Body of pancreas (tissue), 4 donors: ENCODE data around the gene ATP2B2. TPM values are rescaled to one million over a fixed set of nuclear protein-coding genes. Genes with fewer than 3 reads are reported as not detected.

Experiments used
- ATAC-seq: fragments of 150-250 bp; one replicate; pipeline ENCODE4 v1.9.1; 2016
- DNase-seq, 4 donors: peaks; one replicate each; pipeline ENCODE4 v3.0.0-alpha.2; 2019
- H3K27ac ChIP-seq, 4 donors: fragments of 200-600 bp; sonication (generic); 1 replicate in 3 of 4; 2 replicates in 1 of 4; pipeline versions ENCODE4 v1.5.1 to v1.6.1; 2016 to 2019; ENCODE audit warnings: mild to moderate bottlenecking in 1 of 4, mixed read lengths in 1 of 4, moderate library complexity in 1 of 4
- H3K27me3 ChIP-seq, 2 donors: fragments of 200-600 bp; sonication (generic); one replicate each; pipeline ENCODE4 v1.6.0; 2016; ENCODE audit warnings: mild to moderate bottlenecking in 1 of 2
- H3K36me3 ChIP-seq, 2 donors: fragments of 200-600 bp; sonication (generic); replicated peaks in 1 of 2; 2 replicates each; pipeline ENCODE4 v1.5.1; 2016; ENCODE audit warnings: low read depth in 2 of 2; ENCODE audit not compliant: insufficient read depth in 1 of 2
- H3K4me1 ChIP-seq: fragments of 200-600 bp; sonication (generic); one replicate; pipeline ENCODE4 v1.6.0; 2016
- H3K4me3 ChIP-seq, 2 donors: fragments of 200-600 bp; sonication (generic); 1 replicate in 1 of 2; 2 replicates in 1 of 2; pipeline ENCODE4 v1.5.1; 2016 to 2019
- H3K9me3 ChIP-seq, 3 donors: fragments of 200-600 bp; sonication (generic); 1 replicate in 2 of 3; 2 replicates in 1 of 3; pipeline ENCODE4 v1.5.1; 2016
- POLR2A ChIP-seq, 3 donors: fragments of 450-650 bp; IDR thresholded peaks; one replicate each; pipeline ENCODE4 v1.6.1; 2016; ENCODE audit warnings: antibody characterized with exemption in 3 of 3, mild to moderate bottlenecking in 2 of 3
- WGBS, 2 donors: methylation state at CpG; one replicate each; pipeline ENCODE4 v1.1.5; 2017; 5-methylcytosine and 5-hydroxymethylcytosine counted together
- intact Hi-C: fragments of 100-400 bp; cut with DNase I; formaldehyde crosslinking; loops from one replicate; pipeline ENCODE4 v1.15.1; 2023
- total RNA-seq, 2 donors: library from RNA; depleted of rRNA; stranded (reverse); fragments of >200 nt; gene quantifications; one replicate each; pipeline ENCODE4 v1.1.0, GENCODE V29; 2016
- TF ChIP-seq, protein P1 (sequence below), 7 experiments: fragments of 450-650 bp in 4 of 7; fragments of 200-600 bp in 3 of 7; sonication (generic) in 3 of 7; IDR thresholded peaks; one replicate each; pipeline ENCODE4 v1.5.1; 2016 to 2019; ENCODE audit warnings: antibody characterized with exemption in 7 of 7

The ATP2B2 gene
- total RNA-seq, 2 donors from 2014 or later = 0.52 TPM; not detected in 1

DNA sequence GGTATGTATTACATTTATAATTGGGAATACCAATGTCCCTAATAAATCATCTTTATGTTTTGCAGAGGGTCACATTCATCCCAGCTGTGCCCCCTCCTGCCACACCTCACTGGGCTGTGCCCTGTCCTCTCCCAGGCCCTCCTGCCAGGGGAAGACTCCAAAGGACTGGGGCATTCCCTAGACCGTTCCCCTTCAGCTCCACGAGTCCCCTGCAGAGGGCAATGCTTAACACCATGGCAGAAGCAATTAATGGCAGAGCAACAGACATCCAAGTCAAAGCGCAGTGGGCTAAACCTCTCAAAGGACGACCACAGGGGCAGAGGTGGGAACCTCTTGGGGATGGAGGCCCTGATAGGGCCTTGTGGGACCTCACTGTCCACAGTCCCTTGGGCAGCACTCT lies 113.1 kb downstream of the ATP2B2 start:
- ATAC-seq (no peak), DNase-seq (no peak)
- Histone ChIP-seq H3K9me3 (no peaks in the 10 kb centered on the region), H3K36me3 (no peaks in the 10 kb centered on the region), H3K27me3 (no peaks in the 10 kb centered on the region), H3K4me3 (no peak overlapping the region), H3K27ac (no peak overlapping the region), H3K4me1 (no peaks in the 10 kb centered on the region)
- no peak for TF ChIP-seq POLR2A (IDR thresholded peaks at IDR 0.05)
- 48 to 50% methylated on average over 1 to 4 of the region's 4 CpGs for WGBS, 2 donors
- intact Hi-C loops = no loop called here

GRCh38 chr3:10391391-10391790 lies 114.0 kb downstream of the ATP2B2 start:
- Histone ChIP-seq H3K27ac (no peak overlapping the region), H3K9me3 (no peaks in the 10 kb centered on the region), H3K36me3 (no peaks in the 10 kb centered on the region), H3K4me3 (no peak overlapping the region), H3K27me3 (no peaks in the 10 kb centered on the region), H3K4me1 (no peaks in the 10 kb centered on the region)
- ATAC-seq (no peak), DNase-seq (no peak)
- 44 to 57% methylated on average over 4 to 9 of the region's 9 CpGs for whole genome bisulfite sequencing, 2 donors
- TF ChIP-seq, protein P1, sequence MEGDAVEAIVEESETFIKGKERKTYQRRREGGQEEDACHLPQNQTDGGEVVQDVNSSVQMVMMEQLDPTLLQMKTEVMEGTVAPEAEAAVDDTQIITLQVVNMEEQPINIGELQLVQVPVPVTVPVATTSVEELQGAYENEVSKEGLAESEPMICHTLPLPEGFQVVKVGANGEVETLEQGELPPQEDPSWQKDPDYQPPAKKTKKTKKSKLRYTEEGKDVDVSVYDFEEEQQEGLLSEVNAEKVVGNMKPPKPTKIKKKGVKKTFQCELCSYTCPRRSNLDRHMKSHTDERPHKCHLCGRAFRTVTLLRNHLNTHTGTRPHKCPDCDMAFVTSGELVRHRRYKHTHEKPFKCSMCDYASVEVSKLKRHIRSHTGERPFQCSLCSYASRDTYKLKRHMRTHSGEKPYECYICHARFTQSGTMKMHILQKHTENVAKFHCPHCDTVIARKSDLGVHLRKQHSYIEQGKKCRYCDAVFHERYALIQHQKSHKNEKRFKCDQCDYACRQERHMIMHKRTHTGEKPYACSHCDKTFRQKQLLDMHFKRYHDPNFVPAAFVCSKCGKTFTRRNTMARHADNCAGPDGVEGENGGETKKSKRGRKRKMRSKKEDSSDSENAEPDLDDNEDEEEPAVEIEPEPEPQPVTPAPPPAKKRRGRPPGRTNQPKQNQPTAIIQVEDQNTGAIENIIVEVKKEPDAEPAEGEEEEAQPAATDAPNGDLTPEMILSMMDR (IDR thresholded peaks at IDR 0.05) = no peak
- no peak for TF ChIP-seq POLR2A (IDR thresholded peaks at IDR 0.05)
- intact Hi-C loops = no loop called here

DNA sequence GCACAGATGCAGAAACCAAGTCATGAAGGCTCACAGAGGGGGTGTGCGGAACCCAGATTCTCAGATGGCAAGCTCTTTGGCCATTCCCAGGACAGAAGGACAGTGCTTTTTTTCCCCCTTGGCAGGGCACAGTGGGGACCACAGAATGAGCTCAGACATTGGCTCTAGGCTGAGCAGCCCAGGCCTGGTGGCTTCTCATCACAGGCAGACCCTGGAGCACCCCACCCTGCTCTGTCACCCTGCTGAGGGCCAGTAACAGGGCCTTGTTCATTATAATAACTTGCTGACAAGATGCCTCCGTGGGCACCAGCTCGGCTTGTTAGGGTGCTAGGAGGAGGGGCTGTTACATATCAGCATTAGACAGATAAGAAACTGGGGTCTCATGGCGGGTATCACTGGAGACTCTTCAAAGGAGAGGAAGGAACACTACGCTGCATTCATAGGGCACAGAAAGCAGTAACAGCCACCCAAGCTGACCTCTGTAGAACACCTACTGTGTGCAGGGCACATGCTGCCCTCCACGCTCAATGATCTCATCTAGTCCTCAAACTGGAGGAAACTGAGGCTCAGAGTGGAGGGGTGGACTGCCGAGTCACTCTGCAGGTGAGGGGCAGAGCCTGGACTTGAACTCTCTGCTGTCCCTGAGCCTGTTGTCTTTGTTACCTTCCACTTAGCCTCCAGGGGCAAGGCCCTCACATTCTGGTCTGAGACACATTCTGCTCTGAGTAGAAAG lies 114.6 kb downstream of the ATP2B2 start:
- TF ChIP-seq, protein P1 (IDR thresholded peaks at IDR 0.05) = no peak
- no peak for TF ChIP-seq POLR2A (IDR thresholded peaks at IDR 0.05)
- H3K4me3 ChIP-seq = no peak overlapping the region
- no peaks in the 10 kb centered on the region for H3K9me3 ChIP-seq
- no peaks in the 10 kb centered on the region for H3K27me3 ChIP-seq
- H3K4me1 ChIP-seq = no peaks in the 10 kb centered on the region
- H3K27ac ChIP-seq = no peak overlapping the region
- DNase-seq (no peak), ATAC-seq (no peak)
- intact Hi-C loops = no loop called here
- WGBS, 2 donors = 63 to 74% methylated on average over 7 of the region's 7 CpGs
- no peaks in the 10 kb centered on the region for H3K36me3 ChIP-seq

DNA sequence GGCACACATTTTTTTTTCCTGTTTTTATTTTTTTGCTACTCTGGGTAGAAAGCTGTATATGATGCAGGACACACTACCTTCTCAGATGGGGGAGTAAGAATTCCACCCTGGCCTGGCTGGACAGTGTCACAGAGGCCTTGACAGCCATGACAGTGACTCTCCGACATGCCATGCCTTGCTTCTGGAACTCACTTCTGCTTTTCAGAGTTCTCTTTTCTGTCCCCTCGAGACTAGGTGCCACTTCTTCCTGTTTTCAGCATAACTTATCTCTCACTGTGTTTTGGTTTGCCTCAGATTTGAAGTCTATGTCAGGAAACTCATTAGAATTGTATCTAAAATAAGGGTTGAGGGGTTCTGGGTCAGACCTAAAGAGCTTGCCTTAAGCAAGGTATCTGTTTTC lies 115.4 kb downstream of the ATP2B2 start:
- H3K9me3 ChIP-seq = no peaks in the 10 kb centered on the region
- H3K4me1 ChIP-seq = no peaks in the 10 kb centered on the region
- H3K4me3 ChIP-seq = no peak overlapping the region
- peak in 1 of 4 donors; percentile 13 for DNase-seq
- no peak for ATAC-seq
- 37 to 53% methylated on average over 2 of the region's 2 CpGs for WGBS, 2 donors
- intact Hi-C loops = no loop called here
- no peaks in the 10 kb centered on the region for H3K36me3 ChIP-seq
- no peaks in the 10 kb centered on the region for H3K27me3 ChIP-seq
- H3K27ac ChIP-seq = no peak overlapping the region
- no peak for TF ChIP-seq POLR2A (IDR thresholded peaks at IDR 0.05)
- TF ChIP-seq, protein P1 (IDR thresholded peaks at IDR 0.05) = no peak

DNA sequence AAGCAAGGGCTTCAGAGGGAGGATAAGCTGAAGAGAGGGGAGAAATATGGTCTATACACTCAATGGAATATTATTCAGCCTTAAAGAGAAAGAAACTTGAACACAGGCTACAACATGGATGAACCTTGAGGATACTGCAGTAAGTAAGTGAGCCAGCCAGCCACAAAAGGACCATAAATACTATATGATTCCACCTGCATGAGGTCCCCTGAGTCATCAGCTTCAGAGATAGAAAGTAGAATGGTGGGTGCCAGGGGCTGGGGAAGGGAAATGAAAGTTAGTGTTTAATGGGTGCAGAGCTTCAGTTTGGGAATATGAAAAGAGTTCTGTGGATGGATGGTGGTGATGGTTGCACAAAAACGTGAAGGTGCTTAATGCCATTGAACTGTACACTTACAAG lies 116.0 kb downstream of the ATP2B2 start:
- H3K36me3 ChIP-seq = no peaks in the 10 kb centered on the region
- no peaks in the 10 kb centered on the region for H3K4me1 ChIP-seq
- DNase-seq (no peak), ATAC-seq (no peak)
- no peak overlapping the region for H3K27ac ChIP-seq
- TF ChIP-seq, protein P1 (IDR thresholded peaks at IDR 0.05) = no peak
- no peak for TF ChIP-seq POLR2A (IDR thresholded peaks at IDR 0.05)
- H3K4me3 ChIP-seq = no peak overlapping the region
- intact Hi-C loops = no loop called here
- WGBS, 2 donors = 17 to 33% methylated on average over 1 of the region's 1 CpG
- H3K27me3 ChIP-seq = no peaks in the 10 kb centered on the region
- H3K9me3 ChIP-seq = no peaks in the 10 kb centered on the region
